ELR (cell line): ENCODE measurements around the gene TRIM56.
A peak's percentile ranks its signal among the peaks of the same experiment; 100 is the strongest.

Source experiments
- DNase-seq: peaks from one replicate; pipeline ENCODE4 v3.0.0-alpha.2; 2015; ENCODE audit warnings: low read depth

The TRIM56 gene

DNA sequence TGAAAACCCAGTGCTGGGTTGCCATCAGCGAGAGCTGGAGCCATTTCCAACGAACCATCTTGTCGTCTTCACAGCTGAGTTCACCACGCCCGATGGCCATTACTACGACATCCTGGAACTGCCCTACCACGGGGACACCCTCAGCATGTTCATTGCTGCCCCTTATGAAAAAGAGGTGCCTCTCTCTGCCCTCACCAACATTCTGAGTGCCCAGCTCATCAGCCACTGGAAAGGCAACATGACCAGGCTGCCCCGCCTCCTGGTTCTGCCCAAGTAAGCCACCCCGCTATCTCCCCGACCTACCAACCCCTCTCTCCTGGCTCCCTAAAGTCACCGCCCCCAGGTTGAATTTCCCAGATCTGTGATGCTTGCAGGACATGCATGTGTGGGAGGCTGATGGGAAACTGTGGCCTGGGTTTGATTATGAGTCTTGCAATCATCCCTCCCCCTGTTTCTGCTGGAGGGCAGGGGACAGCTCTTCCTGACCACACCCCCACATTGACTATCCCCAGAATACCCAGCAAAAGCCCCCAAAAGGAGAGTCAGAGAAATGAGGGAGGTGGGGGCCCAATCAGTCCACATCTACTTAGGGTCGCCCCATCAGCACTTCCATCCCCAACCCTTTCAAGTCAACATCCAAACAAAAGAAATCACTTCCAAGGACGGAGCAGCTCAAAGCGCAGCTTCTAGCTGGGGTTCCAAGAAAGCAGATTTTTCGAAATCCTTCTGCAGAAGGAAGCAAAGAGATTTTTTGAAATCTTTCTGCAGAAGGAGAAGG is 48.5 kb downstream of the TRIM56 start:
- no peak for DNase-seq

DNA sequence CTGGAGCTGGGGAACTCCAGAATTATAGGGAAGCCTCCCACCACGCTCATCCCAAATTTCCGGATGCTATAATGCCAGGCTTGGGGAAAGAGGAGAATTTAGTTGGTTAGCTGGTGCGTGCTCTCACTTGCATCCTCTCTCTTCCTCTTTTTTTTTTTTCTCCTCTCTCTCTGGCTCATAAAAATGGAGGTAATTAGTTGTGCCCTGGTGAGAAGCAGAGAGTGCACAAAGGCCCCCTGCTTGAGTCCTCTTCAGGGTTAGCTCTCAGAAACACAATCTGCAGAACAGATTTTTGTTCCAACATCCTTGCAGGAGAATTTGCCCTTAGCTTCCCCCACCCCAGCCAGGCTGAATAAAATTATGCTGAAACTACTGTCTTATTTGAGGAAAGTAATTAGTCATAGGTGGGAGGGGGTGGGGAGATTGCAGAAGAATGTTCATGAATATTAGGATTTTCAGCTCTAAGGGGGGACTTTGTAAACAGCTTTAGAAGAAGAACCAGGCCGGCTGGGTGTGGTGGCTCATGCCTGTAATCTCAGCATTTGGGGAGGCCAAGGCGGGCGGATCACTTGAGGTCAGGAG is 49.2 kb downstream of the TRIM56 start:
- peak; percentile 61 for DNase-seq

DNA sequence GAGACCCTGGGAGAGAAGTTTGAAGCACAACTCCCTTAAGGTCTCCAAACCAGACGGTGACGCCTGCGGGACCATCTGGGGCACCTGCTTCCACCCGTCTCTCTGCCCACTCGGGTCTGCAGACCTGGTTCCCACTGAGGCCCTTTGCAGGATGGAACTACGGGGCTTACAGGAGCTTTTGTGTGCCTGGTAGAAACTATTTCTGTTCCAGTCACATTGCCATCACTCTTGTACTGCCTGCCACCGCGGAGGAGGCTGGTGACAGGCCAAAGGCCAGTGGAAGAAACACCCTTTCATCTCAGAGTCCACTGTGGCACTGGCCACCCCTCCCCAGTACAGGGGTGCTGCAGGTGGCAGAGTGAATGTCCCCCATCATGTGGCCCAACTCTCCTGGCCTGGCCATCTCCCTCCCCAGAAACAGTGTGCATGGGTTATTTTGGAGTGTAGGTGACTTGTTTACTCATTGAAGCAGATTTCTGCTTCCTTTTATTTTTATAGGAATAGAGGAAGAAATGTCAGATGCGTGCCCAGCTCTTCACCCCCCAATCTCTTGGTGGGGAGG is 52.5 kb downstream of the TRIM56 start:
- no peak for DNase-seq

- DNase-seq, result peak; percentile 97
Measured at GRCh38 chr7:101138213-101138870, 53.1 kb downstream of the TRIM56 start.

DNA sequence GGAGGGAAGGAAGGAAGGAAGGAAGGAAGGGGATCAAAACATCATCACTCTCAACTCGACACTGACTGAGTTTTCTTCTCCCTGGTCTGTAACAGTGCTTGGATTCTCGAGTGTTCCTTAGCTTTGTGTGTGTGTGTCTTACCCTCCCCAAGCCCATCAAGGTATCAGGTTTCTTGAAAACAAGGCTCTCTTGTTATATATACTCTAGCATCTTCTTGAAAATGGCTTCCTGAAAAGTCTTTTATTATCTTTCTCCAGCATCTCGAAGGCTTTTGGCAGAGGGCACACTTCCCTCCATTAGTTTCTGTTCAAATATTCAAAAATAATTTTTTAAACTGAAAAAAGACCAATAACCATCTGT is 55.0 kb downstream of the TRIM56 start:
- DNase-seq, result no peak

DNA sequence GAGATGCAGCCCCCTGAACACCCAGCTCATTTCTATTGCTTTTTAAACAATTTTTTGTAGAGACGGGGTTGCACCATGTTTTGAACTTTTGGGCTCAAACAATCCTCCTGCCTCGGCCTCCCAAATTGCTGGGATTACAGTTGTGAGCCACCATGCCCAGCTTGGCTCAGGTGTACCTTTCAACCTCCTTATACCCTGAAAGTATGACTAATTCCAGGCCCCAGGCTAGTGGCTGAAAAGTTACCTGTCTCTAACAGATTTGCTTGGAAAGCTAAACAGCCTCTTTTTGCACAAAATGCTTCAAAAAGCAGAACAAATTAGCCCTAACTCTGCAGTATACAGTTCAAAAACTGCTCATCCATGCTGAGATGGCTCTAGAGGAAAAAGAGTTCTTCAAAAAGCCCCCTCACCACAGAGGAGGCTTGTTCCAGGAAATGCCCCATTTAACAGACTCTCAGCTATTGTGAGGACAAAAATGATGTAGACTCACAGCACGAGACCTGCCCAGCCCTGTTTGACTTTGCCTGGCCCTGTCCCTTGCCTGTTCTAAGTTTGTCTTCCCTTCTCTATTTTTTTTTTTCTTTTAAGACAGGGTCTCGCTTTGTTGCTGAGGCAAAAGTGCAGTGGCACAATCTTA is 55.6 kb downstream of the TRIM56 start:
- DNase-seq, result no peak
